NCI-H2196 (cell line): ENCODE measurements around the gene HEMK1.
A peak's percentile ranks its signal among the peaks of the same experiment; 100 is the strongest.

Experiments
- DNase-seq: peaks from one replicate; lab custom pipeline; 2025; ENCODE audit not compliant: unreplicated experiment; lab: John Stamatoyannopoulos, UW

Gene HEMK1

DNA sequence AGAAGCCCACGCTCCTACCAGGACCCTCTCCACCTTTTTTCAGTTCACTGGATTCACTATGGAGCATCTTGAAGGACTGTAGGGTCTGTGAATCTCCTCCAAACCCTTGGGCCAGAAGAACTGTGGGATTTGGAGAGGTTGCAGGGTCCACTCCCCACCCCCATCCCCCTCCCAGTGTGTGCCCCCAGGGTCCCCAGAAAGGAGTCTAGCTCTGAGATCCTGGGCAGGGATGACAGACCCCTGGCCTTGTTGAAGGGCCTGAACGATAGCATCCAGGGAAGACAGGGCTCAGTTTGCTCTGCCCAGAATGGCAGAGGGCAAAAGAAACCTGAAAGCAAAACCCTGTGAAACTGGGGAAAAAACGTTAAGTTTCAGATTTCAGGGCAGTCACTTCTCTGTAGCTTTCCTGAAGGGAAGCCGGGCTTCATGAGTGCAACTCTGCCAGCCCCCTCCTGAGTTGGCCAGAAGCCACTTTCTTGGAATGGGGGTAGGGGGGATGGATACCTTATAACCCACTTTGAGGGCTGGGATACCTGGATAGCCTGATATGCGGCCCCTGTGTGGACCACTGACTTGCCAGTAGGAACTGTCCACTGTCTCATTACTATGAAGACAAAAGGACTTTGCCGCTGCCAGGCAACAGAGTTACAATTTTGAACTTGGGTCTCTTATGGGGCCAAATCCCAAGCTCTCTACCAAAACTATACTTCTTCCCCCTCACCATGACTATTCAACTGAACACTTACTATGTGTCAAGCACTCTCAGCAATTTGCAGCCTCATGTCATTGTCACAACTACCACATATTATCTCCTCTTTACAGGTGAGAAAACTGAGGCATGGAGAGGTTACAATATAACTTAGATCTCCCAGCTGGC is 43.9 kb downstream of the HEMK1 start:
- no peak for DNase-seq

DNA sequence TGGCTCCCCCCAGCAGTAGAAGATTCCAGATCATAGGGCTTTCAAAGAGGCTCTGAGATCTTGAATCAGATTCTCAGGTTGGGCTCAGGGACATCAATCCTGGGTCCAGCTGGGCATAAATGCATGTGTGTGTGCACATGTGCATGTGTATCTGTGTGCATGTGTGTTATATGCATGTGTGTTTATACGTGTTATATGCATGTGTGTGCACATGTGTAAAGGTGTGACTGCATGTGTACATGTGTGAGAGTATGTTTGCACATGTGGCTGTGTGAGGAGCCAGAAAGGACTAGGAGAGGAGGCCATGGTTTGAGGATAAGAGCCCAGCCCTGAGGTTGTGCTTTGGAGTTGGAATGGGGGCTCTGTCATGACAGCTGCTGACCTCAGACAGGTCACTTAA is 45.9 kb downstream of the HEMK1 start:
- no peak for DNase-seq

DNA sequence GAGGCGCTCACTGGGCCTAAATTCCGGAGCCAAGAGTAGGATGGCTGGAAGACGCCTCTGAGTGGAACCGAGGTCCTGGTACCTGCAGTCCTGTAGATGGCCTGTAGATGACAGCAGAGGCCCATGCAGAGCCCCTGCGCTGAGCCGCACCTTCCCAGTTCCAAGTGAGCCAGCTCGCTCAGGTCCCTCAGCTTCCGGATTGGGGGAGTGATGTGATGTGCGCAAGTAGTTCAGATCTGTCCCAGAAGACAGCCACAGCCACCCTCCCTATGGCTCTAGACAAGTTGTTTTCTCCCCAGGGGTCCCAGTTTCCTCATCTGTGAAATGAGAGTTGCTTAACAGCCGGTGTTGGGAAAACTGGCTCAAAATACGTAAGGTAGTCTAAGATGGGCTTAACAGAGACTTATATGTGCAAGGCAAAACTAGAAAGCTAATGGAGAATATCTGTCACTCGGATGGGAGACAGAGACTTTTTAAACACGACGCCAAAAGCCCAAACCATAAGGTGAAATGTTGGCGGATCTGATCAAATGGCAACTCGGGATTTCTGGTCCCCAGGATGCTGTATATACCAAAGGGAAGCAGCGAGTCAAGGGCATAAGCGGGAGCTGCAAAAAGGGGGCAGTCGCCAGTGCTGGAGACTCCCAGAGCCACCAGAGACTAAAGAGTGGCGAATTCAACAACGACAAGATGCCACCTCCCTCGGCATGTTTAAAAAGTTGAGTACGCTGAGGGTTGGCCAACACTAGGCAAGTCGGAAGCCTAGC is 46.9 kb downstream of the HEMK1 start:
- DNase-seq = peak; percentile 64

GRCh38 chr3:50616770-50617095 is 47.4 kb downstream of the HEMK1 start:
- peak; percentile 70 for DNase-seq

- DNase-seq = no peak
Measured at GRCh38 chr3:50617096-50617791, 47.9 kb downstream of the HEMK1 start, which contains the start of gene MAPKAPK3. Gene MAPKAPK3 (plus strand): TSS chr3:50617151. CDS start chr3:50617566, 415 bp downstream.

DNA sequence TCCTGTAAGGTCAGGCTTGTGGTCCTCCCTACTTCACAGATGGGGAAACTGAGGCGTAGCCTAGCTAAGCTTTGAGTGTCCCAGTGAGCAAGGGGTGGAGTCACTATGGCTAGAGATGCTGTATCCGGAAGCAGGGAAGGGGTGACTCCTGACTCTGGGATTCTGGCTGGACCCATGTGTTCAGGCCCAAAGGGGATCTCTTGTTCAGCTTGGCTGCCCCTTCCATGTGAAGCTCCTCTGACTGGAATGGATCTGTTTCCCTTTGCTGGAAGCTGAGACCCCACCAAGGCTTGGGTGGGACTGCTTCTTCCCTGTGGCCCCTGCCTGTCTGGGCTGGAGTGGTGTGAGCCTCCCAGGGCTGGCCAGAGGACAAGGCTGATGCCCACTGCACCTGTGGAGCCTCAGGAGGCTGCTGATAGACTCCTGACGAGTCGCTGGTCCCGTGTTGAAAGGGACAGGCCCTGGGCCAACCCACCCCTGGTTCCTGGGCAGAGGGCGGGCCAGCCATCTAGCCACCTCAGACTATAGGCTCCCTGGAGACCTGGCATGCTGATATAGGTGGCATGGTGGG is 48.7 kb downstream of the HEMK1 start:
- no peak for DNase-seq

- no peak for DNase-seq
Measured at GRCh38 chr3:50620420-50620819, 51.1 kb downstream of the HEMK1 start.

GRCh38 chr3:50620820-50621219 is 51.5 kb downstream of the HEMK1 start:
- DNase-seq = no peak

GRCh38 chr3:50622881-50623280 is 53.6 kb downstream of the HEMK1 start:
- no peak for DNase-seq

GRCh38 chr3:50623840-50624474 is 54.6 kb downstream of the HEMK1 start:
- DNase-seq = peak; percentile 6

DNA sequence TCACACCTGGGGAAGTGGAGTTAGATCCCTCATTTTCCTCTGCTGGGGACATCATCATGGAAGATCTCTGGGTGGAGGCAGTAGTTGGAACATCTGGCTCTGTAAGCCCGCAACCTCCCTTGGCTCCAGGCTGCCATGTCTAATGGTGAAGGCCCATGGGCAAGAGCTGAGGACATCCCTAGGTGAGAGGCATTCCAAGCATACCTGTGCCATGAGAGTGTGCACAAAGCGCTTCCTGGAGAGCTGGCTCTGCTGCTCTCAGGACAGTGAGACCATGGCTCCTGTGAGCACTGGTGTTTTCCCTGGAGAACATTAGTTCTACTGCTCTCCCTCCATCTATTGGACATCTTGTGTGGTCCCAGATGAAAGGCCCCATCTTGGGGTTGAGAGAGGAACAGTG is 55.3 kb downstream of the HEMK1 start:
- no peak for DNase-seq

DNA sequence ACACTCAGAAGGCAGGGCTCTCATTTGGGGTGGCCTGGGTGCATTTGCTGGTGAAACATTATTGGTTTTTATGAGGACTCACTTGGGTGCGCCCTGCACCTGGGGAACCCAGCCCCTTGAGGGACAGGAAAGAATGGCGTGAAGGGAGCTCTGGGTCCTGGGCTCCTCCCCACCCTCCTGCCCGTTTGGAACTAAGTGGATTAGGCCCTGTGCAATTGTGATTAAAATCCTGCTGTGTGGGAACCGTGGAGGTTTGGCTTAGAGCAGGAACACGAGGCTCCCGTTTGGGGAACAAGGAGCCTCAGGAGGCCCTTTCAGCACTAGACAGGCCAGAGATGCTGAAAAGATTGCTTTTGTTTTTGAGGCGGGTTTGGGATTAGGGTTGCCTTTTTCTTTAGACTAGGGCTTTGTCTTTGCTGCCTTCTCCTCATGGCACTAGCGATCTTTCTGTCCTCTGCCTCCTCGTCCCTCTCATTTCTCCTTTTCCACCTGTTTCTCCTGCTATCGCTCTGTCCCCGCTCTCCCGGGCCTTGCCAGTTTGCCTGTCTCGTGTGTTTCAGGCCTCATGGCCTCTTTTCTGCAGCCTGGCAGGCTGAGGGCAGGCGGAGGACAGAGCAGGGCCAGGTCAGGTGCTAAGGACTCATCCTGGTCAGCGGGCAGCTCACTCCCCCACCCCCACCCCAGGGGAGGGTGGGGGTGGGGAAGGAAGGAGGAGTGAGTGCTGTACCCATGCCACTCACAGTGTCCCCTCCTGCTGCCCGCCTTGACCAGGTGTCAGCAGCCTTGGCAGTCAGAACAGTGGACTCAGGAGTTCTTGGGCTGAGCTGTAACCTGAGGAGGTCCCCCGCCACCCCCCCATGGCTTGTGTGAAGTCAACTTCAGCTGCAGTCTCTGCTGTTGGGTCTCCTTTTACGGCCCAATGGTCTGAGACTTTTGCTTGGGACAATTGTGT is 56.2 kb downstream of the HEMK1 start:
- DNase-seq = no peak

- DNase-seq = no peak
Measured at GRCh38 chr3:50626401-50626800, 57.1 kb downstream of the HEMK1 start.

DNA sequence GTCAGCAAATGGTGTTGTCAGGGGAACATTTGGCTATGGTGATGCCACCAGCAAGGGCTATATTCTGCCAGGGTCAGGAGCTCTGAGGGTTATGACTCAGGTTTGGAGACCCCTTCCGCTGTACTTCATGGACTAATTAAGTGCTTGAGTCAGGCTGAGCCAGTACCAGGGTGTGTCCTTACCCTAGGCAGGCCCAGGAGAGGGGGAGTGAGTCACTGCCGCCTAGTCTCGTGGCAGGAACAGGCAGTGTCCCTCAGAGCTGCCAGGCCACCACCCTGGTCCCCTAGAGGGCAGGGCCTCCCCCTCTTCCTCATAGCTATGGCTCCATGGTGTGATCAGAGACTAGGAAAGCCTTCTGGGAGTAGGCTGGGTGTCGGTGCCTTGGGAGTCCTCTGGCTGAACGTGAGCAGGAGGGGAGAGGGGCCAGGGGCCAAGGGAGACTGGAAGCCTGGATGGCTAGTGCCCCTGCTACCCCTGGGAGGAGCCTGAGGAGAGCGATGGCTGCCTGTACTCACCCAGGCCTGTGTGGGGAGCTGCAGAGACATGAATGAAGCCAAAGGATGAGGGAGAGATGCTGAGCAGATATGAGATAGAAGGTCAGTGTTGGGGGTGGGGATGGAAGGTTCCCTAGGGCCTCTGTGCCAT is 58.2 kb downstream of the HEMK1 start:
- DNase-seq = peak; percentile 37

GRCh38 chr3:50628601-50629000 is 59.3 kb downstream of the HEMK1 start:
- DNase-seq = no peak

GRCh38 chr3:50630394-50630793 is 61.1 kb downstream of the HEMK1 start:
- DNase-seq = no peak

GRCh38 chr3:50630877-50631276 is 61.6 kb downstream of the HEMK1 start:
- DNase-seq = peak; percentile 44

DNA sequence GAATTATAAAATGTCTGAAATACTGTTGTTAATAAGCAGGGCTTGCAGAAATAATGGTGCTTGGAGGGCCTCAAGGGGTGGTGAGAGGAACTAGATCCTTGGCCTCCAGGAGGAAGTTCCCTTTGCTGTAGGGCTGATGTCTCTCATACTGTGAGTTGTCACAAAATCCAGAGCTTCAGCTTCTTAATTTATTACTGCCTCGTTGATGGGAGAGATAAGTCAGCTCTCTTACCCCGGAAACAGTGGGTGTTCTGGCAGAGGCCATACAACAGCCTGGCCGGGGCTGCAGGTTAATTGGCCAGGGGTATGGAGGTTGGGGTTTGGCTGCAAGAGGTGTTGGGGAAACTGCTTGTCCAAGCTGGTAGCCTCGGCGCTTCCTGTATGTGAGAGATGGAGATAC is 63.1 kb downstream of the HEMK1 start:
- no peak for DNase-seq

- no peak for DNase-seq
Measured at GRCh38 chr3:50633230-50633790, 64.0 kb downstream of the HEMK1 start.
